ENCODE data around the gene SBK2.

The SBK2 gene

GRCh38 chr19:55553217-55554182, 16.6 kb upstream of the SBK2 start:
- Histone ChIP-seq H3K36me3 (ENCODE audit: control insufficient read depth, low read depth, low read length) (no peaks in the 10 kb centered on the region), H3K4me1 (ENCODE audit: control insufficient read depth, low read depth, low read length) (peaks cover 3% of the 10 kb centered on the region), H3K9me3 (ENCODE audit: control insufficient read depth, low read depth, low read length) (no peaks in the 10 kb centered on the region), H3K4me3 (ENCODE audit: low read length) (no peak overlapping the region), H3K27me3 (ENCODE audit: control insufficient read depth, insufficient read depth, low read length) (no peaks in the 10 kb centered on the region), H3K9ac (ENCODE audit: low read length) (no peak overlapping the region), H3K27ac (ENCODE audit: low read length) (no peak overlapping the region)

GRCh38 chr19:55552620-55553019, 15.7 kb upstream of the SBK2 start:
- Histone ChIP-seq H3K9me3 (ENCODE audit: control insufficient read depth, low read depth, low read length) (no peaks in the 10 kb centered on the region), H3K36me3 (ENCODE audit: control insufficient read depth, low read depth, low read length) (no peaks in the 10 kb centered on the region), H3K4me1 (ENCODE audit: control insufficient read depth, low read depth, low read length) (peaks cover 3% of the 10 kb centered on the region), H3K4me3 (ENCODE audit: low read length) (no peak overlapping the region), H3K27ac (ENCODE audit: low read length) (no peak overlapping the region), H3K9ac (ENCODE audit: low read length) (no peak overlapping the region), H3K27me3 (ENCODE audit: control insufficient read depth, insufficient read depth, low read length) (no peaks in the 10 kb centered on the region)

- no peaks in the 10 kb centered on the region for H3K9me3 ChIP-seq (ENCODE audit: control insufficient read depth, low read depth, low read length)
- no peak overlapping the region for H3K9ac ChIP-seq (ENCODE audit: low read length)
- no peaks in the 10 kb centered on the region for H3K27me3 ChIP-seq (ENCODE audit: control insufficient read depth, insufficient read depth, low read length)
- no peak overlapping the region for H3K27ac ChIP-seq (ENCODE audit: low read length)
- H3K4me1 ChIP-seq (ENCODE audit: control insufficient read depth, low read depth, low read length): peaks cover 3% of the 10 kb centered on the region
- H3K4me3 ChIP-seq (ENCODE audit: low read length): no peak overlapping the region
- no peaks in the 10 kb centered on the region for H3K36me3 ChIP-seq (ENCODE audit: control insufficient read depth, low read depth, low read length)
Observed at GRCh38 chr19:55552206-55552605, 15.3 kb upstream of the SBK2 start.

GRCh38 chr19:55550321-55550650, 13.4 kb upstream of the SBK2 start:
- Histone ChIP-seq H3K4me1 (ENCODE audit: control insufficient read depth, low read depth, low read length) (peaks cover 3% of the 10 kb centered on the region), H3K9ac (ENCODE audit: low read length) (peak overlapping the region; percentile 39), H3K4me3 (ENCODE audit: low read length) (peak overlapping the region; percentile 61), H3K27me3 (ENCODE audit: control insufficient read depth, insufficient read depth, low read length) (no peaks in the 10 kb centered on the region), H3K36me3 (ENCODE audit: control insufficient read depth, low read depth, low read length) (no peaks in the 10 kb centered on the region), H3K27ac (ENCODE audit: low read length) (no peak overlapping the region), H3K9me3 (ENCODE audit: control insufficient read depth, low read depth, low read length) (no peaks in the 10 kb centered on the region)

- H3K4me1 ChIP-seq (ENCODE audit: control insufficient read depth, low read depth, low read length): peaks cover 3% of the 10 kb centered on the region
- H3K27me3 ChIP-seq (ENCODE audit: control insufficient read depth, insufficient read depth, low read length): no peaks in the 10 kb centered on the region
- no peaks in the 10 kb centered on the region for H3K9me3 ChIP-seq (ENCODE audit: control insufficient read depth, low read depth, low read length)
- no peaks in the 10 kb centered on the region for H3K36me3 ChIP-seq (ENCODE audit: control insufficient read depth, low read depth, low read length)
- no peak overlapping the region for H3K27ac ChIP-seq (ENCODE audit: low read length)
- H3K4me3 ChIP-seq (ENCODE audit: low read length): peak overlapping the region; percentile 61
- H3K9ac ChIP-seq (ENCODE audit: low read length): peak overlapping the region; percentile 39
Observed at GRCh38 chr19:55549500-55550320, 12.8 kb upstream of the SBK2 start.

- Histone ChIP-seq H3K9me3 (ENCODE audit: control insufficient read depth, low read depth, low read length) (no peaks in the 10 kb centered on the region), H3K27me3 (ENCODE audit: control insufficient read depth, insufficient read depth, low read length) (no peaks in the 10 kb centered on the region), H3K36me3 (ENCODE audit: control insufficient read depth, low read depth, low read length) (no peaks in the 10 kb centered on the region), H3K27ac (ENCODE audit: low read length) (no peak overlapping the region), H3K4me3 (ENCODE audit: low read length) (no peak overlapping the region), H3K9ac (ENCODE audit: low read length) (no peak overlapping the region), H3K4me1 (ENCODE audit: control insufficient read depth, low read depth, low read length) (peaks cover 3% of the 10 kb centered on the region)
Observed at GRCh38 chr19:55546822-55547614, 10.1 kb upstream of the SBK2 start.

- H3K27ac ChIP-seq (ENCODE audit: low read length): no peak overlapping the region
- no peaks in the 10 kb centered on the region for H3K36me3 ChIP-seq (ENCODE audit: control insufficient read depth, low read depth, low read length)
- no peak overlapping the region for H3K9ac ChIP-seq (ENCODE audit: low read length)
- no peak overlapping the region for H3K4me3 ChIP-seq (ENCODE audit: low read length)
- no peaks in the 10 kb centered on the region for H3K27me3 ChIP-seq (ENCODE audit: control insufficient read depth, insufficient read depth, low read length)
- no peaks in the 10 kb centered on the region for H3K9me3 ChIP-seq (ENCODE audit: control insufficient read depth, low read depth, low read length)
- peaks cover 3% of the 10 kb centered on the region for H3K4me1 ChIP-seq (ENCODE audit: control insufficient read depth, low read depth, low read length)
Observed at GRCh38 chr19:55546011-55546410, 9.1 kb upstream of the SBK2 start.

- H3K27me3 ChIP-seq (ENCODE audit: control insufficient read depth, insufficient read depth, low read length): no peaks in the 10 kb centered on the region
- no peak within 1 kb of the TSS for H3K9ac ChIP-seq (ENCODE audit: low read length)
- no peaks in the 10 kb centered on the region for H3K36me3 ChIP-seq (ENCODE audit: control insufficient read depth, low read depth, low read length)
- H3K4me3 ChIP-seq (ENCODE audit: low read length): no peak within 1 kb of the TSS
- no peak within 1 kb of the TSS for H3K27ac ChIP-seq (ENCODE audit: low read length)
- H3K9me3 ChIP-seq (ENCODE audit: control insufficient read depth, low read depth, low read length): no peaks in the 10 kb centered on the region
- peaks cover 3% of the 10 kb centered on the region for H3K4me1 ChIP-seq (ENCODE audit: control insufficient read depth, low read depth, low read length)
Observed at GRCh38 chr19:55545443-55545842, 8.5 kb upstream of the SBK2 start, which contains the start of gene SBK3. TSS of gene SBK3 (minus strand) at chr19:55545543. CDS start at chr19:55545543, 0 bp downstream.

- no peak overlapping the region for H3K9ac ChIP-seq (ENCODE audit: low read length)
- H3K9me3 ChIP-seq (ENCODE audit: control insufficient read depth, low read depth, low read length): no peaks in the 10 kb centered on the region
- no peak overlapping the region for H3K27ac ChIP-seq (ENCODE audit: low read length)
- no peaks in the 10 kb centered on the region for H3K27me3 ChIP-seq (ENCODE audit: control insufficient read depth, insufficient read depth, low read length)
- no peaks in the 10 kb centered on the region for H3K36me3 ChIP-seq (ENCODE audit: control insufficient read depth, low read depth, low read length)
- H3K4me3 ChIP-seq (ENCODE audit: low read length): no peak overlapping the region
- no peaks in the 10 kb centered on the region for H3K4me1 ChIP-seq (ENCODE audit: control insufficient read depth, low read depth, low read length)
Observed at GRCh38 chr19:55544776-55545439, 8.0 kb upstream of the SBK2 start.

- no peaks in the 10 kb centered on the region for H3K36me3 ChIP-seq (ENCODE audit: control insufficient read depth, low read depth, low read length)
- no peak overlapping the region for H3K9ac ChIP-seq (ENCODE audit: low read length)
- no peaks in the 10 kb centered on the region for H3K4me1 ChIP-seq (ENCODE audit: control insufficient read depth, low read depth, low read length)
- H3K4me3 ChIP-seq (ENCODE audit: low read length): no peak overlapping the region
- H3K27me3 ChIP-seq (ENCODE audit: control insufficient read depth, insufficient read depth, low read length): no peaks in the 10 kb centered on the region
- no peaks in the 10 kb centered on the region for H3K9me3 ChIP-seq (ENCODE audit: control insufficient read depth, low read depth, low read length)
- no peak overlapping the region for H3K27ac ChIP-seq (ENCODE audit: low read length)
Observed at GRCh38 chr19:55544014-55544413, 7.1 kb upstream of the SBK2 start.

- Histone ChIP-seq H3K36me3 (ENCODE audit: control insufficient read depth, low read depth, low read length) (no peaks in the 10 kb centered on the region), H3K9me3 (ENCODE audit: control insufficient read depth, low read depth, low read length) (no peaks in the 10 kb centered on the region), H3K27me3 (ENCODE audit: control insufficient read depth, insufficient read depth, low read length) (no peaks in the 10 kb centered on the region), H3K9ac (ENCODE audit: low read length) (no peak overlapping the region), H3K27ac (ENCODE audit: low read length) (no peak overlapping the region), H3K4me1 (ENCODE audit: control insufficient read depth, low read depth, low read length) (no peaks in the 10 kb centered on the region), H3K4me3 (ENCODE audit: low read length) (no peak overlapping the region)
Observed at GRCh38 chr19:55543567-55543966, 6.6 kb upstream of the SBK2 start.
